ENCODE measurements around the gene TMEM40. TPM values are rescaled to one million over a fixed set of nuclear protein-coding genes. Genes with fewer than 3 reads are reported as not detected.

The TMEM40 gene
- polyA plus RNA-seq, 12 donors, result 9.7 to 30.7 (median 23.5) TPM; not detected in 1

DNA sequence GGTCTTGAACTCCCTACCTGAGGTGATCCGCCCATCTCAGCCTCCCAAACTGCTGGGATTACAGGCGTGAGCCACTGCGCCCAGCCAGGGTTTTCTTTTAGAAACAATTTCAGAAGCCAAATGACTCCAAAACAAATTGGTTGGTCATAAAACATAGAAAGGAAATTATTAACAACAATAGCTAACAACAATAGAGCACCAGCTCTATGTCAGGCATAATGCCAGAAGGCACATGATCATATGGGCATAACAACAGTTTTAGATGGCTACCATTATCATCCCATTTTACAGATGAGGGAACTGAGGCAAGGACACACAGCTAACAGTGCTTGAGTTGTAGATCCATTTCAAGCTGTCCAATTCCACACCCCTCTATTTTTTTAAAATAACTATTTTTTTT lies 73.0 kb downstream of the TMEM40 start:
- DNase-seq, result no peak

Other genes with a start within 250 kb of the TMEM40 start
- gene MKRN2OS, start 213.8 kb downstream of the TMEM40 start, polyA plus RNA-seq (ENCODE audit: insufficient read length in 12 of 12), result 1 to 10 TPM in 4 of 12 donors, under 1 TPM in 6, not detected in 2; 0.39 to 1.3 (median 0.62) TPM
- gene MKRN2, start 202.2 kb downstream of the TMEM40 start, polyA plus RNA-seq (ENCODE audit: insufficient read length in 12 of 12), result 10 to 100 TPM in 11 of 12 donors, not detected in 1; 24.4 to 33.7 (median 26.8) TPM
- 100 to 1,000 TPM in 6 of 12 donors, 10 to 100 TPM in 5, not detected in 1; 75.4 to 129 (median 107) TPM for gene RAF1, start 95.1 kb downstream of the TMEM40 start, polyA plus RNA-seq (ENCODE audit: insufficient read length in 12 of 12)
- 10 to 100 TPM in 11 of 12 donors, not detected in 1; 15.8 to 54.5 (median 35.0) TPM for gene CAND2, start 37.4 kb upstream of the TMEM40 start, polyA plus RNA-seq (ENCODE audit: insufficient read length in 12 of 12)
- gene RPL32, start 82.3 kb upstream of the TMEM40 start, polyA plus RNA-seq (ENCODE audit: insufficient read length in 12 of 12), result 1,000 to 10,000 TPM in 11 of 12 donors, not detected in 1; 2,891 to 4,447 (median 3,076) TPM

Measured in muscle of arm (tissue), 12 donors.